ENCODE results near the gene TANK.
"Not testable (repeated sequence)": the region's sequence is repeated elsewhere in the genome, so short reads cannot be mapped to it uniquely, and the experiment has no call there.

TANK gene

GRCh38 chr2:161173541-161174194 is 13.4 kb downstream of the TANK start:
- TF ChIP-seq MYC (IDR thresholded peaks at IDR 0.05; ENCODE audit: low read depth, low read length), result no peak
- TF ChIP-seq CTCF (IDR thresholded peaks at IDR 0.05; ENCODE audit: low read depth, low read length), result no peak
- TF ChIP-seq POLR2A (IDR thresholded peaks at IDR 0.05; ENCODE audit: extremely low read depth, insufficient read length), result no peak
- TF ChIP-seq MAX (IDR thresholded peaks at IDR 0.05; ENCODE audit: low read depth, low read length), result no peak
- no peak overlapping the region for H3K4me3 ChIP-seq (ENCODE audit: low read depth, low read length)
- no peak for DNase-seq (ENCODE audit: low read depth)

GRCh38 chr2:161177969-161178368 is 17.7 kb downstream of the TANK start:
- no peak for TF ChIP-seq POLR2A (IDR thresholded peaks at IDR 0.05; ENCODE audit: extremely low read depth, insufficient read length)
- TF ChIP-seq CTCF (IDR thresholded peaks at IDR 0.05; ENCODE audit: low read depth, low read length), result no peak
- no peak for TF ChIP-seq MAX (IDR thresholded peaks at IDR 0.05; ENCODE audit: low read depth, low read length)
- peak; percentile 33 for DNase-seq (ENCODE audit: low read depth)
- no peak overlapping the region for H3K4me3 ChIP-seq (ENCODE audit: low read depth, low read length)

GRCh38 chr2:161178756-161179155 is 18.5 kb downstream of the TANK start:
- no peak overlapping the region for H3K4me3 ChIP-seq (ENCODE audit: low read depth, low read length)
- DNase-seq (ENCODE audit: low read depth), result no peak
- no peak for TF ChIP-seq MYC (IDR thresholded peaks at IDR 0.05; ENCODE audit: low read depth, low read length)
- TF ChIP-seq MAX (IDR thresholded peaks at IDR 0.05; ENCODE audit: low read depth, low read length), result no peak
- no peak for TF ChIP-seq CTCF (IDR thresholded peaks at IDR 0.05; ENCODE audit: low read depth, low read length)
- no peak for TF ChIP-seq POLR2A (IDR thresholded peaks at IDR 0.05; ENCODE audit: extremely low read depth, insufficient read length)

- DNase-seq (ENCODE audit: low read depth), result no peak
- TF ChIP-seq POLR2A (IDR thresholded peaks at IDR 0.05; ENCODE audit: extremely low read depth, insufficient read length) (no peak), CTCF (IDR thresholded peaks at IDR 0.05; ENCODE audit: low read depth, low read length) (no peak), MYC (IDR thresholded peaks at IDR 0.05; ENCODE audit: low read depth, low read length) (no peak), MAX (IDR thresholded peaks at IDR 0.05; ENCODE audit: low read depth, low read length) (no peak)
- H3K4me3 ChIP-seq (ENCODE audit: low read depth, low read length), result no peak overlapping the region
Observed at GRCh38 chr2:161190050-161190449, 29.8 kb downstream of the TANK start.

GRCh38 chr2:161195602-161196001 is 35.4 kb downstream of the TANK start:
- not testable (repeated sequence) for DNase-seq (ENCODE audit: low read depth); H3K4me3 ChIP-seq (ENCODE audit: low read depth, low read length)

GRCh38 chr2:161199912-161200701 is 39.9 kb downstream of the TANK start:
- no peak for TF ChIP-seq MAX (IDR thresholded peaks at IDR 0.05; ENCODE audit: low read depth, low read length)
- no peak for TF ChIP-seq POLR2A (IDR thresholded peaks at IDR 0.05; ENCODE audit: extremely low read depth, insufficient read length)
- no peak for TF ChIP-seq CTCF (IDR thresholded peaks at IDR 0.05; ENCODE audit: low read depth, low read length)
- TF ChIP-seq MYC (IDR thresholded peaks at IDR 0.05; ENCODE audit: low read depth, low read length), result no peak
- DNase-seq (ENCODE audit: low read depth), result no peak
- H3K4me3 ChIP-seq (ENCODE audit: low read depth, low read length), result no peak overlapping the region
